Ascending aorta (tissue), 2 donors: Measurements from ENCODE around the gene ZNF530. TPM values are rescaled to one million over a fixed set of nuclear protein-coding genes. Genes with fewer than 3 reads are reported as not detected.

ENCODE experiments used
- DNase-seq, 2 donors: peaks; one replicate each; pipeline ENCODE4 v3.0.0-alpha.2; 2019; ENCODE audit warnings: low spot score in 2 of 2
- H3K27ac ChIP-seq, 2 donors: fragments of 200-600 bp; sonication (generic); one replicate each; pipeline ENCODE4 v1.5.1; 2016 to 2017; ENCODE audit warnings: mild to moderate bottlenecking in 1 of 2
- H3K27me3 ChIP-seq: fragments of 200-600 bp; sonication (generic); one replicate; pipeline ENCODE4 v1.5.1; 2017
- H3K36me3 ChIP-seq, 2 donors: fragments of 200-600 bp; sonication (generic); one replicate each; pipeline ENCODE4 v1.5.1; 2016
- H3K4me1 ChIP-seq, 2 donors: fragments of 200-600 bp; sonication (generic); one replicate each; pipeline ENCODE4 v1.5.1; 2016 to 2017; ENCODE audit warnings: mild to moderate bottlenecking in 1 of 2
- H3K4me3 ChIP-seq, 2 donors: fragments of 200-600 bp; sonication (generic); one replicate each; pipeline ENCODE4 v1.5.1; 2016 to 2017; ENCODE audit warnings: mild to moderate bottlenecking in 1 of 2
- H3K9me3 ChIP-seq, 2 donors: fragments of 200-600 bp; sonication (generic); one replicate each; pipeline ENCODE4 v1.5.1; 2016
- CTCF ChIP-seq, 3 experiments: fragments of 200-600 bp in 2 of 3; fragments of 450-650 bp in 1 of 3; sonication (generic) in 2 of 3; IDR thresholded peaks; one replicate each; pipeline ENCODE4 v1.5.1; 2016 to 2019; ENCODE audit warnings: antibody characterized with exemption in 3 of 3, mild to moderate bottlenecking in 1 of 3, moderate library complexity in 1 of 3
- intact Hi-C: fragments of 100-400 bp; cut with DNase I; formaldehyde crosslinking; loops from one replicate; pipeline ENCODE4 v1.15.1; 2023
- total RNA-seq: library from RNA; depleted of rRNA; stranded (reverse); fragments of >200 nt; gene quantifications from one replicate; pipeline ENCODE4 v1.1.0, GENCODE V29; 2016

ZNF530 gene
- total RNA-seq, 1 donor from 2014 or later = 2.6 TPM

DNA sequence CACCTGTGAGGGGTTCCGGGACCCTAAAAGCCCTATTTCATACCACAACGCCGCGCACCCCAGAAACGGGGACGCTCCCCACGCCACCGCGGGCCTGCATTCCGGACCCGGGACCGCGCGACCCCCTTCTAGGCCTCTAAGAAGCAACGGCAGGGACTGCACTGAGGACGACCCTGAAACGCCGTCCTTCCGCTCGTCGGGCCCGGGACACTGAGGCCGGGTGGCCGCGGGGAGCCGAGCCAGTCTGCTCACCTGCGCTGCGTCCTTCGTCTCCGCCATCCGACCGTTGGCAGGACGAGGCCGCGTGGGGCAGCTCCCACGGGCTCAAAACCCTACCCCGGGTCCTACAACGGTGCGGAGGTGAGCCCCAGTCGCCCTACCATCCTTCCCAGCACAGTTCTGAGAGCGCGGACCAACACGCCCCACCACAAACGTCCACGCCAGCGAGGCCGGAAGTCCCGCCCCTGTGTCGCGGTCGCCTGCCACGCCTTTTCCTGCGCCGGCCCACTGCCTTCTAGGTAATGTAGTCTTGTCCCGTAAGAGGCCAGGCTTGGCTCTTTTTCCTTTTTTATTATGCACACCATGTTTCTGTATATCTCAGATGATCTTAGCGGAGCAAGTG, 40.2 kb upstream of the ZNF530 start, which contains the start of gene ZNF550:
ZNF550 (minus strand) TSS at position 460 of the 622 bp plus-strand sequence; CDS start at position 279, 181 bp downstream.
- TF ChIP-seq CTCF (IDR thresholded peaks at IDR 0.05) = no peak
- Histone ChIP-seq H3K4me3 (peak within 1 kb of the TSS; percentile 84 to 99), H3K4me1 (peaks cover 0 to 8% of the 10 kb centered on the region in 2 donors), H3K9me3 (peaks cover 22 to 59% of the 10 kb centered on the region in 2 donors), H3K27me3 (no peaks in the 10 kb centered on the region), H3K36me3 (peaks cover 18 to 25% of the 10 kb centered on the region in 2 donors), H3K27ac (peak within 1 kb of the TSS; percentile 2 to 44)
- peak; percentile 56 to 94 for DNase-seq
- intact Hi-C loops = loop anchor here (1.0 kb wide), 4 partner anchors 19 to 72 kb away; partner anchors contain the start of genes ZNF416, ZNF419 and ZNF549

GRCh38 chr19:57560049-57560491, 39.6 kb upstream of the ZNF530 start:
- intact Hi-C loops = loop anchor here (1.0 kb wide), 1 partner anchor 40 kb away; no protein-coding TSS in a partner anchor
- Histone ChIP-seq H3K4me1 (peaks cover 0 to 8% of the 10 kb centered on the region in 2 donors), H3K27me3 (no peaks in the 10 kb centered on the region), H3K36me3 (peaks cover 12 to 20% of the 10 kb centered on the region in 2 donors), H3K27ac (peak overlapping the region in 1 of 2 donors; percentile 2), H3K9me3 (peaks cover 21 to 58% of the 10 kb centered on the region in 2 donors), H3K4me3 (peak overlapping the region; percentile 84 to 99)
- TF ChIP-seq CTCF (IDR thresholded peaks at IDR 0.05) = no peak
- DNase-seq = peak in 1 of 2 donors; percentile 63

- Histone ChIP-seq H3K9me3 (peaks cover 43 to 73% of the 10 kb centered on the region in 2 donors), H3K36me3 (no peaks in the 10 kb centered on the region)
These were observed 36.1 kb upstream of the ZNF530 start for GRCh38 chr19:57563547-57563946.

GRCh38 chr19:57566396-57567265, 33.1 kb upstream of the ZNF530 start:
- Histone ChIP-seq H3K4me1 (no peaks in the 10 kb centered on the region), H3K9me3 (peaks cover 72 to 94% of the 10 kb centered on the region in 2 donors), H3K27ac (no peak overlapping the region), H3K27me3 (no peaks in the 10 kb centered on the region), H3K36me3 (peaks cover 0 to 5% of the 10 kb centered on the region in 2 donors), H3K4me3 (no peak overlapping the region)
- DNase-seq = no peak
- intact Hi-C loops = no loop called here
- no peak for TF ChIP-seq CTCF (IDR thresholded peaks at IDR 0.05)

More at GRCh38 chr19:57563547-57563946, 36.1 kb upstream of the ZNF530 start:
- intact Hi-C loops = no loop called here
- Histone ChIP-seq H3K4me3 (no peak overlapping the region), H3K27ac (no peak overlapping the region), H3K27me3 (no peaks in the 10 kb centered on the region), H3K4me1 (peaks cover 0 to 4% of the 10 kb centered on the region in 2 donors)
- no peak for DNase-seq
- no peak for TF ChIP-seq CTCF (IDR thresholded peaks at IDR 0.05)

DNA sequence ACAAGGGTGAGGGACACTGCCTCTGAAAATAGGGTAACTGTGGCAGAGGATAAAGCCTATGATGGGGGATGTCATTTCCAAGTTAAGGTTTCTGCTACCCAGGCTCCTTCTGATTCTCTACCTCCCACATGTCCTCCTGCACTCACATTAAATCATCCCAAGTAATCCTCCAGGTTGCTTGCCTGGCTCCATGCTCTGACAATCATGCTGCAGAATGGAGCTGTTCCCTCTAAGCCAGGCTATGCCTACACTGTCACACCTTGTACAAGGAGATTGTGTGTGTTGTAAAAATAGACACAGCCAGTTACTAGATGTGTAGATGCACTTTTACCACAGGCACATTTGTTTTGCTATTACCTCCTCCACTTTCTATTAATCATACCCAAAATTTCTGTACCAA, 29.0 kb upstream of the ZNF530 start:
- DNase-seq = no peak
- TF ChIP-seq CTCF (IDR thresholded peaks at IDR 0.05) = no peak
- no peaks in the 10 kb centered on the region for H3K4me1 ChIP-seq
- no peaks in the 10 kb centered on the region for H3K27me3 ChIP-seq
- no peak overlapping the region for H3K27ac ChIP-seq
- peaks cover 35 to 46% of the 10 kb centered on the region in 2 donors for H3K36me3 ChIP-seq
- intact Hi-C loops = loop anchor here (10.0 kb wide), 1 partner anchor 354 kb away; no protein-coding TSS in a partner anchor
- H3K4me3 ChIP-seq = no peak overlapping the region
- peaks cover 94 to 100% of the 10 kb centered on the region in 2 donors for H3K9me3 ChIP-seq
